Activated CD4-positive, alpha-beta T cell treated with anti-CD3 and anti-CD28 coated beads, Interleukin-2, Interleukin-6, amounts not matched to agents 100 ng/mL and 50 ng/mL, durations not matched to agents 16 hours and 8 hours (primary cell): ENCODE results near the gene AUTS2.
"Not testable (repeated sequence)": the region's sequence is repeated elsewhere in the genome, so short reads cannot be mapped to it uniquely, and the experiment has no call there.

Source experiments
- DNase-seq: peaks from one replicate; pipeline ENCODE4 v3.0.0-alpha.2; 2020

Gene AUTS2

DNA sequence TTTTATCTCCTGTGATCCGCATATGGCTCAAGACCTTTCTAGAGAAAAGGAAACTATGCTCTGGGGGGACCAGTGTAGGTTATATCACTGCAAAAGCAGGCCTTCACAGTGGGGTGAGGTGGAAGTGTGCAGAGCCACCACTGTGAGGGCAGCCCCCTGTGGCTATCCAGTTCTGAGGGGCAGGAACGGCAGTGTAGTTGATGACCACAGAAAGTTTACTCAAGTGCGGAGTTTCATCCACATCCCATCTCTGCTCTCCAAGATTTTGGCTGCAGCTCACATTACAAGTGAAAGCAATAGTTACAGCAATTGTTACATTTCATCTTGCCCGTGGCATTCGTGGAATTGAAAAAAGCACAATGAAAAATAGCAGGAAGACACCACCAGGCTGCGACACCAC is 1187.8 kb downstream of the AUTS2 start:
- no peak for DNase-seq

DNA sequence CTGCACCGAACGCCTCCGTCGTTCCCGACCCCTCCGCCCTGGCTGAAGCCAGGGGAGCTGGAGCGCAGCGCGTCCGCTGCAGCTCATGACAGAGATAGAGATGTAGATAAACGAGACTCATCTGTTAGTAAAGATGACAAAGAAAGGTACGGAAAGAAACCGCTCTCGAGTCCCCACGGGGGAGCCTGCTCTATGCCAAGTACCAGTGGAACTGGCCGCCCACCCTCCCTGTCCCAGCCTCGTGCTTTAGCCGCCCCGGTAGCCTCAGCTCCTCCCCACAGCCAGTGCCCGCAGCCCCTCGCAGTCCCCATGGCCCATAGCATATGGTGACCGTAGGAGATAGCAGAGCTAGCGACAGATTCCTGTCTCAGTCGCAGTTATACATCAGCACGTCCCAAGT is 1189.0 kb downstream of the AUTS2 start:
- no peak for DNase-seq

DNA sequence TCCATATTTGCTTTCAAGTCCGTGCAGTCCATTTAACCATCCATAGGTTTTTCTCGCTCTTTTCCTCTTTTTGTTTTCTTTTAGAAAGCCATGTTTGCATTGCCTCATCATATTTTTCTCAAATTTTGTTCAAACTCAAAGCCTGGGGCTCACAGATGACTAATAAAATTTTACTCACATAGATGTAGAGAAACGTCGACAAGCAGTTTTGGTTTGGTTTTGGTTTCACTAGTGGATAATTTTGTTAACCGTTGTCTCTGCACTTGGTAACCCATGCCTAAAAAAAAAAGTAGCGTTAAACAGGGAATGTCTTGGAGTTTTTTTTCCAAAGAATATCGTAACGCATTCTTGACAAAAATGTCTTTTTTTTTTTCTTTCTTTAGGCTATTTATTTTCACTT is 1189.5 kb downstream of the AUTS2 start:
- peak; percentile 54 for DNase-seq

DNA sequence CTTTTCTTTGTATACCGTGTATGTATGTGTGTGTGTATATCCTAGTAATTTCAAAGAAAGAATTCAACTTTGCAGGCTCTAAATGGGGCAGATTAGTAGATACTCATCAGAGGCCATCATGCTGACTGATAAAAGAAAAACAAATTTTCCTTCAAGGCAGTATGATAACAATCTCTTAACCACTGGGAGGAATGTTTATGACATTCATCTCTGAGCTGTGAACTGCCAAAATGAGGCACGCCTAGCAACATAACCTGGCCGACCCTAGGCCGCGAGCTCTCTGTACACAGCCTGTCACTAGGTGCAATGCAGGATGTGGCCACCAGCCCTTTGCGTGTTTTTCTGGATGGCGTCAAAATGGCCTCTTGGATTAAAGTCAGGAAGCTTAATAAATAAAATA is 1190.0 kb downstream of the AUTS2 start:
- peak; percentile 67 for DNase-seq

GRCh38 chr7:70789481-70790214 is 1191.4 kb downstream of the AUTS2 start:
- DNase-seq, result no peak

- no peak for DNase-seq
Observed at GRCh38 chr7:70790215-70791073, 1192.2 kb downstream of the AUTS2 start.

DNA sequence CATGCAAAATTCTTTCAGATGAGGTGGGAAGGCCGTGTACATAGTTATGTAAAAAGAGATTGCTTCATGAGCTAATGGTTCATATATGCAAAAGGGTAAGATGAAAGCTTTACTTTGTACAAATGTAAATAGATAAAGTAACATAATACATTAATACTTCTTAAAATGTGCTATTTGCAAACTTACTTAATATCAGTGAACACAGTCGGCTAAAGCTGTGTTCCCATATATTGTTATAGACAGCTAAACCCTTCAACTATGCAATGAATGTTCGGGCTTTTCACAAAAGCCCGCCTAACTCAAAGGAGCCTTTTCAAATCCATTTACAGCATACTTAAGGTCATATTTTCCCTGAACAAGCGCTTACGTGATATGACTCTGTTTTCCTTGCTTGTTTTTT is 1193.1 kb downstream of the AUTS2 start:
- DNase-seq, result no peak

- DNase-seq, result no peak
Observed at GRCh38 chr7:70793060-70793459, 1194.8 kb downstream of the AUTS2 start.

DNA sequence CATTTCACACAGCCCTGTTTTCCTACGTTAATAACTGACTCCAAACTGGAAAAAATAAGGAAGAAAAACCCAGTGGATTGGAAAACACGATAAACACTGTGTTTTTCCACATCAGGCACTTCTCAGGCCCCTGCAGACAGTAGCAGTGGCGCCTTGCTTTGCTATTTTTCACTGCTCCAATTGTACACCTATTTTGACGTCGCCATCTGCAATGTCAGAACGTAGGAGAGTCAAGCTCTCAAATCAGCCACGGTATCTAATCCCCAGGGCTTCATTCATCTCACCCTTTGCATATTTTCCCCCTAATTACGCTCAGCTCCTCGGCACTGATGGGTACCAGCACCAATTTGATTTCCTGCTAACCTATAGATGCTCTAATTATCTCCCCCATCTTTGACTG is 1195.5 kb downstream of the AUTS2 start:
- no peak for DNase-seq

GRCh38 chr7:70794962-70795361 is 1196.7 kb downstream of the AUTS2 start:
- no peak for DNase-seq

DNA sequence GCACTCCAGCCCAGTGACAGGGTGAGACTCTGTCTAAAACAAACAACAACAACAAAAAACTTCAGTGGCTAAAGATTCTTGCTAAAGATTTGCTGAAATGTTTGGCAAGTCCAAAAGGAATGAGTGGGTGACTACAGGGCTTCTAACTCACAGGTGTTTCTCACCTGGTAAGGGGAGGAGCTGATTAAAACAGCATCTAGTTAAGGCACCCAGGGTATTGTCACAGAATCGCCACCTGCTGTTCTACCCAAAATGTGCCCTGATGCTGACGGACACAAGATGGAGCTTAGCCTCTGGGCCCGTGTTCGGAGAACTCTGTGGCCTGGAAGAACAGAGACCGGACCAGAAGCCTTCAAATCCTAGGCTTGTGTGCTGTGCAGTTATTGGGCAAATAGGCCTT is 1197.7 kb downstream of the AUTS2 start:
- DNase-seq, result no peak

- DNase-seq, result no peak
Observed at GRCh38 chr7:70797109-70797514, 1198.8 kb downstream of the AUTS2 start.

DNA sequence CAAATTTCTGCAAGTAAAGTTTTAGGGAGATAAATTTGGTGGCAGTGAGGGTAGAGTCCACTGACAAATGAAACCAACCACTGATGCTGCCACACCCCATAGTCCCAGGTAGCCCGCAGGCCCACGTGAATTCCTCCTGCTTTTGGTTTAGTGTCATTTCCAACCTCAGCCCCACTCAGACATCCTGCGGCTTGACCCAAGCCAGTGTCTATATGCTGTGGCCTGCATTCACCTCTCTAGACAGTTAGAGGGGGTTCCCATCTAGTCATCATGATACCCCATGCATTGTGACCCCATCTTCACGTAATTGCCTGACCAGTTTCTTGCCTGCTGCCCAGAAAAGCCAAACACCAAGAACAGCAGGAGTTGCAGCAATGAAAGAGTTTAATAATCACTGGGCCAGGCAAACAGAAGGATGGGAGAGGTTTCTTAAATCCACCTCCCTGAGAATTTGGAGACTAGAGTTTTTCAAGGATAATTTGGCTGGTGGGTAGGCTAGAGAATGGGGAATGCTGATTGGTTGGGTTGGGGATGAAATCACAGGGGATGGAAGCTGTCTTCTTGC is 1201.6 kb downstream of the AUTS2 start:
- DNase-seq, result no peak

- DNase-seq, result no peak
Observed at GRCh38 chr7:70805360-70805759, 1207.1 kb downstream of the AUTS2 start.

DNA sequence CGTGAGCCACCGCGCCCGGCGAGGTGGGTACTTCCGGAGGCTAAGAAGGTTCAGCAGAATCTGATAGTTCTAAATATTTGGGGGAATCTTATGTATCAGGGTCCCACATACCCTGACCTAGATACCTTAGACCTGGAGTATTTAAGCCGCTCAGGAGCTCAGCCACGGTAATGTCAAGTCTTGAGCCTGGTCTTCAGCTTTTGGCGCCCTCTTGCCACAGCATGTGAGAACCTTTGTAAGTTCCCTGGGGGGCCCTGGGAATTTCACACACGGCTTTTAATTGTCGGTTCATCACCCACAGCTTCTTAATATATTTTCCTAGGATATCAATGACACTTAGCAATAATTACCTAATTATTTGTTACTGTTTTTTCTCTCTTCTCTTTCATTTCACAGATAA is 1209.4 kb downstream of the AUTS2 start:
- no peak for DNase-seq

- DNase-seq, result no peak
Observed at GRCh38 chr7:70808876-70809275, 1210.6 kb downstream of the AUTS2 start.

DNA sequence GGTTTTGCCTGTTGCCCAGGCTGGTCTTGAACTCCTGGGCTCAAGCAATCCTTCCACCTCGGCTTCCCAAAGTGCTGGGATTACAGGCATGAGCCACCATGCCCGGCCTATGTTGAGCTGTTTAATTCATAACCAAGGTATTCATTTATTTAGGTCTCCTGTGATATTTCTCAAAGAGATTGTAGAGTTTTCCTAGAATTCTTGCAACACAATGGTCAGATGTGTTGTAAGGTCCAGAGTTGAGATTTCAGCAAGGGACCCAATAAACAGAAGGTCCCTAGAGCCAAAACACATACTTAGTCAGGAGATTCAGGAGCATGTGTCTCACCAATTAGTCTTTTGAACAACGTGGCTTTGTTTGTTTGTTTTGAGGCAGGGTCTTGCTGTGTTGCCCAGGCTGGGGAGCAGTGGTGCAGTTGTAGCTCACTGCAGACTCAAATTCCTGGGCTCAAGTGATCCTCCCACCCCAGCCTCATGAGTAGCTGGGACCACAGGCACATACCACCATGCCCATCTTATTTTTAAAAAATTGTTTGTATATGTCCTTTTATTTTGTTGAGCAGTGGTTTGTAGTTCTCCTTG is 1212.4 kb downstream of the AUTS2 start:
- DNase-seq, result no peak

DNA sequence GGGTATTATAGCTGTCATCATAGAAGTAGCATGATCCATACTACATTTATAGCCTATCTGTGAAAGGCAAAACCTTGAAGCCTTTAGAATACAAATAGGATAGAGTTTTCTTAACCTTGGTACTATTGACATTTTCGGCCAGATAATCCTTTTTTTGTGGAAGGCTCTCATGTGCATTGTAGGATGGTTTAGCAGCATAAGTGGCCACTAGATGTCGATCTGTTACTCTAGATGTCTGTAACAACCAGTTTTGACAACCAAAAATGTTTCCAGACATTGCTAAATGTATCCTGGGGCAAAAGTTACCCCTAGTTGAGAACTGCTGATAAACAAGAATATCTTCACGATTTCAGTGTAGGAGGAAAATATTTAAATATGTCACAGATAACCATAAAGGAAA is 1214.2 kb downstream of the AUTS2 start:
- no peak for DNase-seq

GRCh38 chr7:70822490-70822889 is 1224.2 kb downstream of the AUTS2 start:
- not testable (repeated sequence) for DNase-seq

DNA sequence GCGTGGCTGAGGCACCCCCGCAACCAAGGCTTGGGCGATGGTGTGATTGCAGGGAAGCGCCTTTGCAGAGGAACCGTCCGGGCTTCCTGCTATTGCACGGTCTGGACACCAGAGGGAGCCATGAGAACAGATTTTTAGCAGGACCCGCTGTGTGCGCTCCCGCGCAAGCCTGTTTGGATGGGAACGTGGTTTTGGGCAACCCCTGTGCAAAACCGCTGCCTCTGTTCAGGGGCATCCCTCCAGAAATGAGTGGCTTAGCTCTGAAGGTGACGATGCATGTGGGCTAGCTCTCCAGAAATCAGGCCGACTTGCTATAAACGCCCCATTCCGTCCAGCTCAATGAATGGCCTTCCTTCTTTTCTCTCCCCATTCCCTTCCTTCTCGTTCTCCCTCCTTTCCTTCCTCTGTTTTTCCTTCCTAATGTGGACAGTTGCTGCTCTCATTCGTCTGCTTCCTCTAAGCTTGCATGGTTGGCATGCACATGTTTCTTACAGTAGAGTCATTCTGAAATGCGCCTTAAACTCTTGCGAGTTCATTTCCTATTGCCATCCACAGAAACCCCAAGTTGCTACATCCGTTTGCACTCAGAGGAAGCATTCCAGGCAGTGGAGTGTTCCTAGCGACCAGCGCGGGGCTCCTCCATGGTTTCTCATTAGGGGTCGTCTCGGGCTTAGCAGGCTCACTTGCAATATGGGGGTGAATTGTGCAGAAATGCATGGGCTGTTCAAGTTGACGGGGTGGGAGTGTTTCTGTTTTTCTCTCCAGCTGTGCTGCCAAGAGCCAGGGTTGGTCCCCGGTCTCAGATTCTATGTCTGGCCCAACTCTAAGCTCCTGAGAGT is 1231.2 kb downstream of the AUTS2 start:
- DNase-seq, result peak; percentile 78

- DNase-seq, result no peak
Observed at GRCh38 chr7:70830060-70830395, 1231.8 kb downstream of the AUTS2 start.

DNA sequence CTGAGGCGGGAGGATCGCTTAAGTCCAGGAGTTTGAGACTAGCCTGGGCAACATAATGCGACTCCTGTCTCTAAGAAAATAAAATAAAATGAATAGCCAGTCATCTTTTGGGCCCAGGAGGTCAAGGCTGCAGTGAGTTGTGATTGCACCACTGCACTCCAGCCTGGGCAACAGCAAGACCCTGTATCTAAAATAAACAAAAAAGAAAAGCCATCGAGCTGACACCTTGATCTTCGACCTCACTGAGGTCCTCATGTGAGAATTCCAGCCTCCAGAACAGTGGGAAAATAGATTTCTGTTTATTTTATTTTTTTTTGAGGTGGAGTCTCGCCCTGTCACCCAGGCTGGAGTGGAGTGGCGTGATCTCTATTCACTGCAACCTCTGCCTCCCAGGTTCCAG is 1232.2 kb downstream of the AUTS2 start:
- no peak for DNase-seq

- DNase-seq, result no peak
Observed at GRCh38 chr7:70833726-70834125, 1235.5 kb downstream of the AUTS2 start.
